Mucosa of descending colon (tissue), 3 donors: ENCODE results near the gene TNFRSF12A. TPM values are rescaled to one million over a fixed set of nuclear protein-coding genes. Genes with fewer than 3 reads are reported as not detected.

Experiments
- ATAC-seq: fragments of 200-7000 bp; cut with Tn5 transposase; one replicate; pipeline ENCODE4 v1.9.1; 2020; ENCODE audit warnings: mild to moderate bottlenecking, moderate library complexity
- DNase-seq, 3 donors: peaks; one replicate each; pipeline ENCODE4 v3.0.0-alpha.2; 2020
- H3K36me3 ChIP-seq: fragments of 200-600 bp; one replicate; pipeline ENCODE4 v1.8.0; 2021; ENCODE audit warnings: low read depth, mild to moderate bottlenecking
- H3K4me1 ChIP-seq: fragments of 200-600 bp; one replicate; pipeline ENCODE4 v1.8.0; 2021; ENCODE audit warnings: low read depth, mild to moderate bottlenecking
- H3K4me3 ChIP-seq: fragments of 200-600 bp; one replicate; pipeline ENCODE4 v1.8.0; 2021; ENCODE audit warnings: mild to moderate bottlenecking
- H3K9me3 ChIP-seq: fragments of 200-600 bp; one replicate; pipeline ENCODE4 v1.8.0; 2021; ENCODE audit warnings: mild to moderate bottlenecking
- intact Hi-C, 2 donors: fragments of 100-400 bp; cut with DNase I in 1 of 2; cut with micrococcal nuclease in 1 of 2; formaldehyde crosslinking; loops; one replicate each; pipeline versions ENCODE4 v1.11.0 to v1.11.1; 2022; cut with DNase I, micrococcal nuclease
- total RNA-seq, 3 donors: library from RNA; stranded (reverse); fragmentation: NEBNext Ultra II Directional in 2 of 3; extraction: Animal tissue kit (Norgen Biotek cat#: 25700) in 2 of 3; gene quantifications; one replicate each; pipeline versions ENCODE4 v1.2.1 to v1.2.4, GENCODE V29; 2021 to 2023
- TF ChIP-seq, protein P1 (sequence below): fragments of 200-600 bp; IDR thresholded peaks from one replicate; pipeline ENCODE4 v1.8.0; 2022; ENCODE audit warnings: antibody characterized with exemption, mild to moderate bottlenecking
- donor health status: DM: no; HTN: no; CAD: no; lungs with moderate emphysema.
- donor health status: DM: no; HTN: no; CAD: no.
- donor health status: DM: no; HTN: yes; CAD: no.

The TNFRSF12A gene
- total RNA-seq, 3 donors from 2014 or later: 5.4 to 8.6 (median 6.7) TPM

DNA sequence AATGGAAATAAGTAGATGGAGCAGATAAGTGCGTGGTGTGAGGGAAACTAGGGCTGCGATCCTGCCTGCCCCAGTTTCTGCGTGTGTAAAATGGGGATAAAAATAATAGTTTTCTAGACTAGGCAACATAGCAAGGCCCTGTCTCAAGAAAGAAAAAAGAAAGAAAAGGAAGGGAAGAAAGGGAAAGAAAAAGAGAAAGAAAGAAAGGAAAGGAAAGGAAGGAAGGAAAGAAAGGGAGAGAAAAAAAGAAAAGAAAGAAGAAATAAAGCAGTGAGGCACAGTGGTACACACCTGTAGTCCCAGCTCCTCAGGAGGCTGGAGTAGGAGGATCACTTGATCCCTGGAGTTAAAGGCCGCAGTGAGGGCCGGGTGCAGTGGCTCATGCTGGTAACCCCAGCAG, 37.8 kb upstream of the TNFRSF12A start:
- ATAC-seq (no peak), DNase-seq (no peak)
- H3K4me3 ChIP-seq: no peak overlapping the region
- H3K9me3 ChIP-seq: no peaks in the 10 kb centered on the region
- intact Hi-C loops: no loop called here
- TF ChIP-seq, protein P1, sequence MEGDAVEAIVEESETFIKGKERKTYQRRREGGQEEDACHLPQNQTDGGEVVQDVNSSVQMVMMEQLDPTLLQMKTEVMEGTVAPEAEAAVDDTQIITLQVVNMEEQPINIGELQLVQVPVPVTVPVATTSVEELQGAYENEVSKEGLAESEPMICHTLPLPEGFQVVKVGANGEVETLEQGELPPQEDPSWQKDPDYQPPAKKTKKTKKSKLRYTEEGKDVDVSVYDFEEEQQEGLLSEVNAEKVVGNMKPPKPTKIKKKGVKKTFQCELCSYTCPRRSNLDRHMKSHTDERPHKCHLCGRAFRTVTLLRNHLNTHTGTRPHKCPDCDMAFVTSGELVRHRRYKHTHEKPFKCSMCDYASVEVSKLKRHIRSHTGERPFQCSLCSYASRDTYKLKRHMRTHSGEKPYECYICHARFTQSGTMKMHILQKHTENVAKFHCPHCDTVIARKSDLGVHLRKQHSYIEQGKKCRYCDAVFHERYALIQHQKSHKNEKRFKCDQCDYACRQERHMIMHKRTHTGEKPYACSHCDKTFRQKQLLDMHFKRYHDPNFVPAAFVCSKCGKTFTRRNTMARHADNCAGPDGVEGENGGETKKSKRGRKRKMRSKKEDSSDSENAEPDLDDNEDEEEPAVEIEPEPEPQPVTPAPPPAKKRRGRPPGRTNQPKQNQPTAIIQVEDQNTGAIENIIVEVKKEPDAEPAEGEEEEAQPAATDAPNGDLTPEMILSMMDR: no peak
- peaks cover 26% of the 10 kb centered on the region for H3K4me1 ChIP-seq
- H3K36me3 ChIP-seq: no peaks in the 10 kb centered on the region

DNA sequence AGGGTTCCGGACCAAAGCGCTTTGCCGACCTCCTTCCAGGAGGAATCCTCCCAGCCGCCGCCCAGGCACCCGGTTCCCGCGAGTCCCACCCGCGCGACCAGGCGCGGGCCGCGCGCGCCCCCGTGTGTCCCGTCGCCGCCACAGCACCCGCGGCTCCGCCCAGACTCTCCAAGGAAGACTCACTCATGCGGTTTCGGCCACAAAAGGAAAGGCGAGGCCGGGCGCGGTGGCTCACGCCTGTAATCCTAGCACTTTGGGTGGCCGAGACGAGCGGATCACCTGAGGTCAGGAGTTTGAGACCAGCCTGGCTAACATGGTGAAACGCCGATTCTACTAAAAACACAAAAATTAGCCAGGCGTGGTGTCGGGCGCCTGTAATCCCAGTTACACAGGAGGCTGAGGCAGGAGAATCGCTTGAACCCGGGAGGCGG, 36.4 kb upstream of the TNFRSF12A start:
- TF ChIP-seq, protein P1: peak; percentile 94
- no peaks in the 10 kb centered on the region for H3K36me3 ChIP-seq
- H3K9me3 ChIP-seq: no peaks in the 10 kb centered on the region
- H3K4me1 ChIP-seq: peaks cover 23% of the 10 kb centered on the region
- ATAC-seq (peak; percentile 78), DNase-seq (peak; percentile 86 to 92 (median 86))
- intact Hi-C loops: no loop called here
- H3K4me3 ChIP-seq: no peak overlapping the region

DNA sequence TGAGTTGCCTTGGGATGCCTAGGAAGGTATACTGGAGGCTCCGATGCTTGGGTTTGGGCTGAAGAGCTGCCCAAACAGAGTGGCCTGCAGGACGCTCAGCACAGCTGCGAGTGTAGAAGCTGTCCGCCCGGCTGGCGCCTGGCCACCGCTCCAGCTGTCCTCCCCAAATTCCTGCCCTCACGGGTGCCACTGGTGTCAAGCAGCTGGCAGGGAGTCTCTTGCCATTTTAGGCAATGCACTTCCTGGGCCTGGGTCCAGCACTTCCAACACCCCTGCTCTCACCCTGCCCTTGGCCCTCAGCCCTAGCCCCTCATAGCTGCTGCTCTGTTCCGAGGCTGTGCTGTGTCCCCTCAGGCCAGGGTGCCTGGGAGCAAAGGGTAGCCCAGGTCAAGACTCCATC, 34.7 kb upstream of the TNFRSF12A start:
- no peak overlapping the region for H3K4me3 ChIP-seq
- no peak for ATAC-seq
- intact Hi-C loops: no loop called here

DNA sequence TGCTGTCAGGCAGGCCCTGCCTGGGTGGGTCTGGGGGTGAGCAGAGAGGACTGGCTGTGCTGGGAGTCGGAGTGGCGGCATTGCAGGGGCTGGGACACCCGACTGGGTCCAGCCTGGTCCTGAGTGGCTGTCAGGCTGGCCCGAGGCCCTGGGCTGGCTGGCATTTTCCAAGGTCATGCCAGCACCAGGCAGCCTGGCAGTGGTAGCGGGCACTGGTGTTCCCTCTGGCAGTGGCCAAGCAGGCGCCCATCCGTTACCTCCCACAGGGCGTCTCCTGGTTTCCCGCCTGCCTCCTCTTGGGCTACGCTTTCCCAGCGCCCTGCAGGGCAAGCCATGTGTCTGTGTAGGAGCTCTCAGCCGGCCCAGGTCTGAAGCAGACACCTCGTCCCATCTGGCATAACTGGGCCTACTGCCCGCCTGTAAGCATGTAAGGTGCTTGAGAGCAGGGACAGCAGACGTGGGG, 34.2 kb upstream of the TNFRSF12A start:
- no peaks in the 10 kb centered on the region for H3K9me3 ChIP-seq
- intact Hi-C loops: no loop called here
- H3K4me1 ChIP-seq: peaks cover 12% of the 10 kb centered on the region
- TF ChIP-seq, protein P1: no peak
- no peak overlapping the region for H3K4me3 ChIP-seq
- ATAC-seq (no peak), DNase-seq (no peak)
- no peaks in the 10 kb centered on the region for H3K36me3 ChIP-seq

More for the DNA sequence above, 34.7 kb upstream of the TNFRSF12A start:
- no peak for DNase-seq
- H3K9me3 ChIP-seq: no peaks in the 10 kb centered on the region
- peaks cover 14% of the 10 kb centered on the region for H3K4me1 ChIP-seq
- no peaks in the 10 kb centered on the region for H3K36me3 ChIP-seq
- TF ChIP-seq, protein P1: no peak

DNA sequence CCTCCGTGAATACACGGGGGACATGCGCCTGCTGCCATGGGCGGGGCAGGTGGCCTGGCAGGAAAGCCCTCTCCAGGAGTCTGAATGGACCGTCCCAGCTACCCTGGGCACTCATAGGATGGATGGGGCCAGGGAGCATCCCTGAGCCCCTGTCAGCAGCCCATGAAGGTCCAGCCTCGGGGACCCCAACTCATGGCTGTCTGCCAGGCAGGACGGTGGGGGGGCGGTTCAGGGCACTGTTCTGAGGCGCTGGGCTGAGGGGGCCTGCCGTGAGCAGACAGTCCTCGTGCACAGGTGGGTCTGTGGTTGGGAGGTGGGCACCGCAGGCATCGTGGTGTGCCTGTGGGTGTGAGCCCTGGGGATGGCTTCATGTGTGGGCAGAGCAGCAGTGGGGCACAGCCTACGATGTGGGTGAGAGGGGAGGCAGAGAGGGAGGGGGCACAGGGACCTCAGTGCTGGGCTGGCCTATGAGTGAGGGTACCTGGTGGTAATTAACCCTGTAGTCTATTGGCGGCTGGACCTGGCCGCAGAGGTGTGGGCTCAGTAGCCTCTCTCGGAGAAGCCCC, 33.5 kb upstream of the TNFRSF12A start:
- intact Hi-C loops: no loop called here
- TF ChIP-seq, protein P1: no peak
- Histone ChIP-seq H3K36me3 (no peaks in the 10 kb centered on the region), H3K4me3 (no peak overlapping the region), H3K9me3 (no peaks in the 10 kb centered on the region), H3K4me1 (peaks cover 7% of the 10 kb centered on the region)
- ATAC-seq: no peak
- DNase-seq: no peak
